C4-2B (cell line): ENCODE results near the gene ZNF318.

Experiments
- CTCF ChIP-seq: fragments of 450-650 bp; conservative IDR thresholded peaks from 2 replicates; pipeline ENCODE4 v1.5.1; 2017; ENCODE audit warnings: mild to moderate bottlenecking
- ZFX ChIP-seq: fragments of 450-650 bp; IDR thresholded peaks from 2 replicates; pipeline ENCODE4 v1.6.1; 2017

GRCh38 chr6:43292341-43292740 is 77.1 kb downstream of the ZNF318 start:
- TF ChIP-seq CTCF = no peak
- no peak for TF ChIP-seq ZFX
